Mucosa of descending colon (tissue), 3 donors: ENCODE results near the gene PRKG1. TPM values are rescaled to one million over a fixed set of nuclear protein-coding genes. Genes with fewer than 3 reads are reported as not detected.

Source experiments
- ATAC-seq: fragments of 200-7000 bp; cut with Tn5 transposase; one replicate; pipeline ENCODE4 v1.9.1; 2020; ENCODE audit warnings: mild to moderate bottlenecking, moderate library complexity
- DNase-seq, 3 donors: peaks; one replicate each; pipeline ENCODE4 v3.0.0-alpha.2; 2020
- H3K36me3 ChIP-seq: fragments of 200-600 bp; one replicate; pipeline ENCODE4 v1.8.0; 2021; ENCODE audit warnings: low read depth, mild to moderate bottlenecking
- H3K4me1 ChIP-seq: fragments of 200-600 bp; one replicate; pipeline ENCODE4 v1.8.0; 2021; ENCODE audit warnings: low read depth, mild to moderate bottlenecking
- H3K4me3 ChIP-seq: fragments of 200-600 bp; one replicate; pipeline ENCODE4 v1.8.0; 2021; ENCODE audit warnings: mild to moderate bottlenecking
- H3K9me3 ChIP-seq: fragments of 200-600 bp; one replicate; pipeline ENCODE4 v1.8.0; 2021; ENCODE audit warnings: mild to moderate bottlenecking
- CTCF ChIP-seq: fragments of 200-600 bp; IDR thresholded peaks from one replicate; pipeline ENCODE4 v1.8.0; 2022; ENCODE audit warnings: antibody characterized with exemption, mild to moderate bottlenecking
- intact Hi-C, 2 donors: fragments of 100-400 bp; cut with DNase I in 1 of 2; cut with micrococcal nuclease in 1 of 2; formaldehyde crosslinking; loops; one replicate each; pipeline versions ENCODE4 v1.11.0 to v1.11.1; 2022; cut with DNase I, micrococcal nuclease
- total RNA-seq, 3 donors: library from RNA; stranded (reverse); fragmentation: NEBNext Ultra II Directional in 2 of 3; extraction: Animal tissue kit (Norgen Biotek cat#: 25700) in 2 of 3; gene quantifications; one replicate each; pipeline versions ENCODE4 v1.2.1 to v1.2.4, GENCODE V29; 2021 to 2023
- donor health status: DM: no; HTN: no; CAD: no; lungs with moderate emphysema.
- donor health status: DM: no; HTN: no; CAD: no.
- donor health status: DM: no; HTN: yes; CAD: no.

Gene PRKG1
- total RNA-seq, 3 donors from 2014 or later, result 17.1 to 55.6 (median 21.1) TPM

GRCh38 chr10:52074505-52075026 lies 1000.3 kb downstream of the PRKG1 start:
- ATAC-seq (no peak), DNase-seq (no peak)
- intact Hi-C loops, result no loop called here
- H3K9me3 ChIP-seq, result no peaks in the 10 kb centered on the region
- no peak overlapping the region for H3K4me3 ChIP-seq
- no peak for TF ChIP-seq CTCF
- H3K4me1 ChIP-seq, result no peaks in the 10 kb centered on the region
- H3K36me3 ChIP-seq, result no peaks in the 10 kb centered on the region

GRCh38 chr10:52077814-52078213 lies 1003.5 kb downstream of the PRKG1 start:
- TF ChIP-seq CTCF, result no peak
- intact Hi-C loops, result no loop called here
- Histone ChIP-seq H3K36me3 (no peaks in the 10 kb centered on the region), H3K4me3 (no peak overlapping the region), H3K4me1 (no peaks in the 10 kb centered on the region), H3K9me3 (no peaks in the 10 kb centered on the region)
- DNase-seq (no peak), ATAC-seq (no peak)

GRCh38 chr10:52078397-52078937 lies 1004.2 kb downstream of the PRKG1 start:
- ATAC-seq (no peak), DNase-seq (no peak)
- intact Hi-C loops, result no loop called here
- TF ChIP-seq CTCF, result no peak
- Histone ChIP-seq H3K36me3 (no peaks in the 10 kb centered on the region), H3K4me1 (no peaks in the 10 kb centered on the region), H3K9me3 (no peaks in the 10 kb centered on the region), H3K4me3 (no peak overlapping the region)

- no peak overlapping the region for H3K4me3 ChIP-seq
- no peak for DNase-seq
- no peak for ATAC-seq
- no peaks in the 10 kb centered on the region for H3K36me3 ChIP-seq
- TF ChIP-seq CTCF, result no peak
- intact Hi-C loops, result no loop called here
- no peaks in the 10 kb centered on the region for H3K4me1 ChIP-seq
- no peaks in the 10 kb centered on the region for H3K9me3 ChIP-seq
These were observed 1008.0 kb downstream of the PRKG1 start for GRCh38 chr10:52082307-52082706.

GRCh38 chr10:52083422-52083821 lies 1009.1 kb downstream of the PRKG1 start:
- ATAC-seq, result no peak
- intact Hi-C loops, result no loop called here
- Histone ChIP-seq H3K9me3 (no peaks in the 10 kb centered on the region), H3K4me3 (no peak overlapping the region), H3K36me3 (no peaks in the 10 kb centered on the region), H3K4me1 (no peaks in the 10 kb centered on the region)
- no peak for DNase-seq
- TF ChIP-seq CTCF, result no peak

- Histone ChIP-seq H3K4me1 (no peaks in the 10 kb centered on the region), H3K36me3 (no peaks in the 10 kb centered on the region), H3K4me3 (no peak overlapping the region), H3K9me3 (no peaks in the 10 kb centered on the region)
- no peak for DNase-seq
- intact Hi-C loops, result no loop called here
- ATAC-seq, result no peak
- TF ChIP-seq CTCF, result no peak
These were observed 1018.1 kb downstream of the PRKG1 start for GRCh38 chr10:52092390-52092789.
